Measurements from ENCODE around the gene FAM32A.

The FAM32A gene

DNA sequence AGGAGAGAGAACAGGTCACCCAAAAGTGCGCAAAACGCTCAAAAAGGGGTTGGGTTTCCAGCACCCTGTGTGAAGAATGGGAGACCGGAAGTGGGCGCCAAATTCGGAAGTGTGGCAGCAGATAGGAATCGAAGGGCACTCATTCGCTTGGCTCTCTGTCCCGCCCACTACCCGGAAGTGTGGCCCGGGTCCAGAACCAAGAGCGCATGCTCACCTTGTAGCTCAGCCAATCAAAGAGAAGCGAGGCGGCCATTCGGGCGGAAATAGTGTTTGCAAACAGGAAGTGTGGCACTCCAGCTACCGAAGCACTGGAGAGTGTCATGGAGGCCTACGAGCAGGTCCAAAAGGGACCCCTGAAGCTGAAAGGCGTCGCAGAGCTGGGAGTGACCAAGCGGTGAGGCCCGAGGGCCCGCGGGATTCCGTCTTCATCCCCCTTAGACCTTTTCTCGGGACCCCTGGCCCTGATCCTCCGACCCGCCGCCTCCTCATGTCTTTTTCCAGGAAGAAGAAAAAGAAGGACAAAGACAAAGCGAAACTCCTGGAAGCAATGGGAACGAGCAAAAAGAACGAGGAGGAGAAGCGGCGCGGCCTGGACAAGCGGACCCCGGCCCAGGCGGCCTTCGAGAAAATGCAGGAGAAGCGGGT is at the start of gene FAM32A:
TSS of gene FAM32A (plus strand) at position 288 of the 645 bp plus-strand sequence. CDS start at position 321, 33 bp downstream.
- peak; percentile 81 to 100 (median 96) for DNase-seq

GRCh38 chr19:16135430-16136127 is 49.6 kb upstream of the FAM32A start:
- DNase-seq = no peak

GRCh38 chr19:16136185-16136999 is 48.8 kb upstream of the FAM32A start:
- DNase-seq = no peak

GRCh38 chr19:16139752-16140151 is 45.5 kb upstream of the FAM32A start:
- DNase-seq = no peak

DNA sequence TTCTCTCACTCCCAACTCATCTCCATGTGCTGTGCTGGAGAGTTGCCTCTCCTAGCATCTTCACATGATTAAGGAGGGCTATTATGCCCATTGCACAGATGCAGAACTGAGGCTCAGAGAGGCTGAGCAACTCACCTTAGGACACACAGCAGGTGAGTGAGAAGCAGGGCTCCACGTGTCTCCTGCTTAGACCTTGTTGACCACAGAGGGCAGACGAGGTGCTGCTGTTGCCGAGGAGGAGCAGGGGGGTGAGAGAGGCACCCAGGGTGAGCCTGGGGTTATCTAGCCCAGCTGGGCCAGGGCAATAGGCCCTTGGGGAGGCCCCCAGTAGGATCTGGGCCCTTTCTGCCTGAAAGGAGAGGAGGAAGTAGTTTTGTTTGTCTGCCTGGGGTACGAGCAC is 44.2 kb upstream of the FAM32A start:
- DNase-seq = no peak

- DNase-seq = no peak
Measured at GRCh38 chr19:16142032-16142580, 43.1 kb upstream of the FAM32A start.

GRCh38 chr19:16143399-16144215 is 41.6 kb upstream of the FAM32A start, which contains the start of gene HSH2D:
Gene HSH2D (plus strand): TSS chr19:16143685. CDS start chr19:16148751, 5,066 bp downstream.
- DNase-seq = no peak

DNA sequence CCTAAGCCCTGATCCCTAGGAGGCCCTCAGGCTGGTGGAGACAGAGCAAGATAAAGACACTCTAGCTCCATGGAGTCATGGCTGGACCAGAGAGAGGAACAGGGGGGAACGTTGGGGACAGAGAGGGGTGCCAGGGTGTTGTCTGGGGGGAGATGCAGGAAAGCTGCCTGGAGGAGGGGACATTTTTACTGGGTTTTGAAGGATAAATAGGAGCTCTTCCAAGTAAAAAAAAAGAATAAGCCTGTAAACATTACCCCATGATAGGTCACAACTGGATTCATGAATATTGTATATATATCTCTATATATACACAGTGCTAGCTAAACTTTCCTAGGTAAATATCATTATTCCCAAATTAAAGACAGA is 41.0 kb upstream of the FAM32A start:
- no peak for DNase-seq

DNA sequence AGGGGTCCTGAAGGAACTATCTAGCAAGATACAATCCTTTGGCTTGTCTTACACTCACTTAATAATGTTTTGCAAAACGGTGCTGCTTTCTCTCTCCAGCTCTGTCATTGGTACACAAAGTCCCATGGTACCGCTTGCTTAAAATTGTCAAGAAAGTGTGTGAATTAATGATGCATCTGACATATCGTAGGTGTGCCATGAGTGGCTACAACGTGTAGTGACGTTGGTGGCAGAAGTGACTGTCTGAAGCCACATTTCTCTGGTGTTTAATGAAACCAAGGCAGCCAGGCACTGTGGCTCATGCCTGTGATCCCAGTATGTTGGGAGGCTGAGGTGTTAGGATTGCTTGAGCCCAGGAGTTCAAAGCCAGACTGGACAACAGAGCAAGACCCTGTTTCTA is 39.1 kb upstream of the FAM32A start:
- DNase-seq = no peak

- no peak for DNase-seq
Measured at GRCh38 chr19:16148443-16149229, 36.6 kb upstream of the FAM32A start.

DNA sequence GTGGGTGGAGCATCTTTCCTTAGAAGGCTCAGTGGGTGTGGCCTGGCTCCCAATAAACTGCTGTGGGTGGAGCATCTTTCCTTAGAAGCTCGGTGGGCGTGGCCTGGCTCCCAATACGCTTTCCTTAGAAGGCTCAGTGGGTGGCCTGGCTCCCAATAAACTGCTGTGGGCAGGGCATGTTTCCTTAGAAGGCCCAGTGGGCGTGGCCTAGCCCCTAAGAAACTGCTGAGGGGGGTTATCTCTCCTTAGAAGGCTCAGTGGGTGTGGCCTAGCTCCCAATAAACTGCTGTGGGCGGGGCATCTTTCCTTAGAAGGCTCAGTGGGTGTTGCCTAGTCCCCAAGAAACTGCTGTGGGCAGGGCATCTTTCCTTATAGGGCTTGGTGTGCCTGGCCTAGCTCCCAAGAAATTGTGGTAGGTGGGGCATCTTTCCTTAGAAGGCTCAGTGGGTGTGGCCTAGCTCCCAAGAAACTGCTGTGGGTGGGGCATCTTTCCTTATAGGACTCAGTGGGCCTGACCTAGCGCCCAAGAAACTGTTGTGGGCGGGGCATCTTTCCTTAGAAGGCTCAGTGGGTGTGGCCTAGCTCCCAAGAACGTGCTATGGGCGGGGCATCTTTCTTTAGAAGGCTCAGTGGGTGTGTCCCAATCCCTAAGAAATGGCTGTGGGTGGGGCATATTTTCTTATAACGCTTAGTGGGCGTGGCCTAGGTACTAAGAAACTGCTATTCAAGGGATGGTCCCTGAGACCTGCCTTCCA is 31.5 kb upstream of the FAM32A start:
- DNase-seq = no peak

DNA sequence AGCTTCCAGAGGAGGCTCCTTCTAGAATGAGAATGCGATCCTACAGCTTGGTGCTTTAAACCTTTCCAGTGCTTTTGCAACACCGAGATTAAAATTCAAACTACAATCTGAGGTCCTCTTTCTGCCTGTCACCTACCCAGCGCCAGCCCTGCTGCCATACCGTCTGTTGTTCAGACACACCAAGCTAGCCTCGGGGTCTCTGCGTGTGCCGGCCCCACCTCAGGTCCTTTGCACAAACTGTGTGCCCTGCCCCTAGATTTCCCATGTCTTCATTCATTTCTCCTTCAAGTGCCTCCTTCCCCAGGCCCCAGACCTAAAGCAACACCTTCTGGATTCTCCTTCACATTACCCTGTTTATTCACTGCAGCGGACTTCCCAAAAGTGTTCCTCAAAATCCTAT is 30.7 kb upstream of the FAM32A start:
- no peak for DNase-seq

- no peak for DNase-seq
Measured at GRCh38 chr19:16155128-16155527, 30.1 kb upstream of the FAM32A start.

GRCh38 chr19:16156904-16157303 is 28.3 kb upstream of the FAM32A start:
- DNase-seq = no peak

GRCh38 chr19:16157601-16158000 is 27.6 kb upstream of the FAM32A start:
- DNase-seq = no peak

DNA sequence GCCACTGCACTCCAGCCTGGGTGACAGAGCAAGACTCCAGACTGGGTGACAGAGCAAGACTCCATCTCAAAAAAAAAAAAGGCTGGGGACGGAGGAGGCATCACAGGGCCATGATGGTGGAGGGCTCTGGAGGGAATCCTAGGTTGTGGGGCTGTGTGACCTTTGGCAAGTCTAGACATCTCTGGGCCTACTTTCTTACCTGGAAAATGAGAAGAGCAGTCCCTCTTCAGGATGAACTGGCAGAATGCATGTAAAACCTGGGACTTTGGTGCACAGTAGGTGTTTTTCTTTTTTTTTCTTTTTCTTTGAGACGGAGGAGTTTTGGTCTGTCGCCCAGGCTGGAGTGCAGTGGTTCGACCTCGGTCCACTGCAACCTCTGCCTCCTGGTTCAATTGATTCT is 25.6 kb upstream of the FAM32A start:
- DNase-seq = no peak

GRCh38 chr19:16160445-16160942 is 24.7 kb upstream of the FAM32A start:
- DNase-seq = no peak

DNA sequence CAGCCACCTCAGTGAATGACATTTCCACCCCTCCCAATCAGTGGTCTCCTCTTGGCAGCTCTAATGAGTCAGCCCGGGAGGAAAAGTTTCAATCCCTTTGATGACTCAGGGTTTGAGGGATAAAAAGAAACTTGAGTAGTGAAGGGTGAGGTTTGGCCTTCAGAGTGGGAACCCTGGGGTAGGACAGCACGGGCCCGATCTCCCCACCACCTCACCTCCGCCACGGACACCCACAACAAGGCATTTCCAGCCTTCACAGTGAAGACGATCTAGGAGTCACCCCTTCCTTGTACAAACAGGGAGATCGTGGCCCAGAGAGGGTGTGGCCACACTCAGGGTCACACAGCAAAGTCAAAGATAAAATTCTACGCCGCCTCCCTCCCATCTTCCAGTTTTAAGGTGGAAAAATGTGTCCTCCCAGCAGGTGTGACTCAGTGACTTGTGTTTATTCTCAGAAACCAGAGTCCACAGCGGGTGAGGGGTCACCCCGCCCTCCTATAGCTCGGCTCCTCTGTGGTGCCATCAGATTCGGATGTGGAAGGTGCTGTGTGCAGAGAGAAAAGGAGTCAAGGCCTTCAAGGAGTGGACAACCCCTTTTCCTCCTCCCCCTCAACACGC is 24.2 kb upstream of the FAM32A start:
- no peak for DNase-seq

DNA sequence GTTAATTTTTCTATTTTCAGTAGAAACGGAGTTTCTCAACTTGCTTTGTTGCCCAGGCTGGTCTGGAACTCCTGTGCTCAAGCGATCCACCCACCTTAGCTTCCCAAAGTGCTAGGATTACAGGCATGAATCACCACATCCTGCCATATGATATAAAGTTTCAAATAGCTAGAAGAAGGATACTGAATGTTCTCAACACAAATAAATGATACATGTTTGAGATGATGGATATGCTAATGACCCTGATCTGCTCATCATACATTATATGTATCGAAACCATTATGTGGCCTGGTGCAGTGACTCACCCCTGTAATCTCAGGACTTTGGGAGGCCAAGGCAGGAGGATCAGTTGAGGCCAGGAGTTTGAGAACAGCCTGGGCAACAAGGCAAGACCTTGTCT is 23.4 kb upstream of the FAM32A start:
- no peak for DNase-seq
